ENCODE results near the gene NEGR1.

DNA sequence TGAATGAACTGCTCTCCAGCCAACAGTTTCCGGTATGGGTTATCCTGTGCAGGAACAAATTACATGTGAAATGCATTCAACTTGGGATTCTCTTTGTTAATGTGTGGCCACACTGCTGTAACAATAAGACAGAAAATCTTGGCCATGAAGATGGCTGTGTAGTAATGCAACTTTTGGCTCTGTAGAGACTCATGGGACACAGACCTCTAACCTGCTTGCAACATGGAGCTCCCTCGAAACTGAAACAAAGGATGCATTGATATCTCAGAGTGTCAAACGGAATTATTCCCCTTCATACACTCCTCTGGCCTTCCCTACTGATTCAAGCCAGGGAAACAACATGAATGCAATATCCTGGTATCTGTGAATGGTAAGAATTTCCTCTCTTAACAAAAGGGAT is 642.2 kb downstream of the NEGR1 start:
- TF ChIP-seq, protein P1, sequence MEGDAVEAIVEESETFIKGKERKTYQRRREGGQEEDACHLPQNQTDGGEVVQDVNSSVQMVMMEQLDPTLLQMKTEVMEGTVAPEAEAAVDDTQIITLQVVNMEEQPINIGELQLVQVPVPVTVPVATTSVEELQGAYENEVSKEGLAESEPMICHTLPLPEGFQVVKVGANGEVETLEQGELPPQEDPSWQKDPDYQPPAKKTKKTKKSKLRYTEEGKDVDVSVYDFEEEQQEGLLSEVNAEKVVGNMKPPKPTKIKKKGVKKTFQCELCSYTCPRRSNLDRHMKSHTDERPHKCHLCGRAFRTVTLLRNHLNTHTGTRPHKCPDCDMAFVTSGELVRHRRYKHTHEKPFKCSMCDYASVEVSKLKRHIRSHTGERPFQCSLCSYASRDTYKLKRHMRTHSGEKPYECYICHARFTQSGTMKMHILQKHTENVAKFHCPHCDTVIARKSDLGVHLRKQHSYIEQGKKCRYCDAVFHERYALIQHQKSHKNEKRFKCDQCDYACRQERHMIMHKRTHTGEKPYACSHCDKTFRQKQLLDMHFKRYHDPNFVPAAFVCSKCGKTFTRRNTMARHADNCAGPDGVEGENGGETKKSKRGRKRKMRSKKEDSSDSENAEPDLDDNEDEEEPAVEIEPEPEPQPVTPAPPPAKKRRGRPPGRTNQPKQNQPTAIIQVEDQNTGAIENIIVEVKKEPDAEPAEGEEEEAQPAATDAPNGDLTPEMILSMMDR (IDR thresholded peaks at IDR 0.05) = no peak
- no peak for TF ChIP-seq POLR2A (IDR thresholded peaks at IDR 0.05)
